Gastrocnemius medialis (tissue), 4 donors: ENCODE data around the gene GCAT. TPM values are rescaled to one million over a fixed set of nuclear protein-coding genes. Genes with fewer than 3 reads are reported as not detected.

ENCODE experiments used
- ATAC-seq, 2 donors: fragments of 150-250 bp; one replicate each; pipeline ENCODE4 v1.9.1; 2016
- DNase-seq, 2 donors: peaks; one replicate each; pipeline ENCODE4 v3.0.0-alpha.2; 2019
- H3K27ac ChIP-seq, 4 donors: fragments of 200-600 bp; sonication (generic); 1 replicate in 1 of 4; 2 replicates in 3 of 4; pipeline ENCODE4 v1.5.1; 2016 to 2018; ENCODE audit warnings: mild to moderate bottlenecking in 2 of 4, moderate library complexity in 1 of 4
- H3K27me3 ChIP-seq, 3 donors: fragments of 200-600 bp; sonication (generic) in 2 of 3; 1 replicate in 1 of 3; 2 replicates in 2 of 3; pipeline versions ENCODE4 v1.5.1 to v1.6.0; 2016 to 2019; ENCODE audit warnings: mild to moderate bottlenecking in 1 of 3, moderate library complexity in 1 of 3
- H3K36me3 ChIP-seq, 2 donors: fragments of 200-600 bp; sonication (generic) in 1 of 2; one replicate each; pipeline ENCODE4 v1.5.1; 2017 to 2018
- H3K4me1 ChIP-seq, 2 donors: fragments of 200-600 bp; sonication (generic) in 1 of 2; one replicate each; pipeline ENCODE4 v1.5.1; 2016 to 2017; ENCODE audit warnings: mild to moderate bottlenecking in 2 of 2
- H3K4me3 ChIP-seq, 4 donors: fragments of 200-600 bp; sonication (generic) in 3 of 4; 1 replicate in 1 of 4; 2 replicates in 3 of 4; pipeline ENCODE4 v1.5.1; 2016 to 2019; ENCODE audit warnings: mild to moderate bottlenecking in 2 of 4
- H3K9me3 ChIP-seq, 3 donors: fragments of 200-600 bp; sonication (generic) in 2 of 3; 1 replicate in 1 of 3; 2 replicates in 2 of 3; pipeline ENCODE4 v1.5.1; 2016 to 2019
- POLR2A ChIP-seq, 2 donors: fragments of 450-650 bp; IDR thresholded peaks; one replicate each; pipeline ENCODE4 v1.6.1; 2017; ENCODE audit warnings: antibody characterized with exemption in 2 of 2, mild to moderate bottlenecking in 2 of 2, moderate library complexity in 2 of 2
- in situ Hi-C, 4 donors: fragments of 200-750 bp; cut with MboI; loops; one replicate each; pipeline versions ENCODE4 v1.15.0 to v1.8.0; 2017; ENCODE audit warnings: low sequenced_read_pairs in 4 of 4
- intact Hi-C: fragments of 100-400 bp; cut with DNase I; formaldehyde crosslinking; loops from one replicate; pipeline ENCODE4 v1.15.1; 2023; ENCODE audit warnings: low total_unique reads
- total RNA-seq, 4 donors: library from RNA; depleted of rRNA; stranded (reverse); fragments of >200 nt; gene quantifications; one replicate each; pipeline versions ENCODE4 v1.1.0 to v1.2.3, GENCODE V29; 2016
- TF ChIP-seq, protein P1 (sequence below), 5 experiments: fragments of 450-650 bp in 3 of 5; fragments of 200-600 bp in 2 of 5; sonication (generic) in 2 of 5; IDR thresholded peaks in 4 of 5; conservative IDR thresholded peaks in 1 of 5; 1 replicate in 4 of 5; 2 replicates in 1 of 5; pipeline ENCODE4 v1.5.1; 2016 to 2019; ENCODE audit warnings: antibody characterized with exemption in 5 of 5, mild to moderate bottlenecking in 3 of 5, moderate library complexity in 3 of 5

GCAT gene
- total RNA-seq, 4 donors from 2014 or later, result 10.0 to 21.5 (median 15.1) TPM

DNA sequence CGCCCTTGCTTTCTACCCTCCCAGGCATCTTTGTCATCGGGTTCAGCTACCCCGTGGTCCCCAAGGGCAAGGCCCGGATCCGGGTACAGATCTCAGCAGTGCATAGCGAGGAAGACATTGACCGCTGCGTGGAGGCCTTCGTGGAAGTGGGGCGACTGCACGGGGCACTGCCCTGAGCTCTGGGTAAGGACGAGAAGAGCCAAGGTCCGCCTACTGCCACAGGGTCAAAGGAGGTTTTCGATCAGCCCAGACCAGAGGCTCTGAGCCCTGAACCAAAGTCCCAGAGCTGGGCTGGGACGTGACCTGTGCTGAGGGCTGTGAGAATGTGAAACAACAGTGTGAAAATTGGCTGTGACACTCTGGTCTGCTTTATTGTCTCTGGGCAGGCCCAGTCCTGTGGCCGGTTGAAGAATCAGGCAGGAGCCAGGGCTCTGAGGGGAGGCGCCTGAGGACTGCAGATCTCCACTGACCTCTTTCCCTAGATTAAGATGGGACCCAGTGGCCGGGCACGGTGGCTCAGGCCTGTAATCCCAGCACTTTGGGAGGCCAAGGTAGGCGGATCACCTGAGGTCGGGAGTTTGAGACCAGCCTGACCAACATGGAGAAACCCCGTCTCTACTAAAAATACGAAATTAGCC lies 8.9 kb downstream of the GCAT start:
- DNase-seq (no peak), ATAC-seq (no peak)
- no peaks in the 10 kb centered on the region for H3K36me3 ChIP-seq
- no peak overlapping the region for H3K4me3 ChIP-seq
- H3K27me3 ChIP-seq, result no peaks in the 10 kb centered on the region
- peaks cover 13 to 14% of the 10 kb centered on the region in 2 donors for H3K4me1 ChIP-seq
- TF ChIP-seq POLR2A (IDR thresholded peaks at IDR 0.05), result no peak
- TF ChIP-seq, protein P1, sequence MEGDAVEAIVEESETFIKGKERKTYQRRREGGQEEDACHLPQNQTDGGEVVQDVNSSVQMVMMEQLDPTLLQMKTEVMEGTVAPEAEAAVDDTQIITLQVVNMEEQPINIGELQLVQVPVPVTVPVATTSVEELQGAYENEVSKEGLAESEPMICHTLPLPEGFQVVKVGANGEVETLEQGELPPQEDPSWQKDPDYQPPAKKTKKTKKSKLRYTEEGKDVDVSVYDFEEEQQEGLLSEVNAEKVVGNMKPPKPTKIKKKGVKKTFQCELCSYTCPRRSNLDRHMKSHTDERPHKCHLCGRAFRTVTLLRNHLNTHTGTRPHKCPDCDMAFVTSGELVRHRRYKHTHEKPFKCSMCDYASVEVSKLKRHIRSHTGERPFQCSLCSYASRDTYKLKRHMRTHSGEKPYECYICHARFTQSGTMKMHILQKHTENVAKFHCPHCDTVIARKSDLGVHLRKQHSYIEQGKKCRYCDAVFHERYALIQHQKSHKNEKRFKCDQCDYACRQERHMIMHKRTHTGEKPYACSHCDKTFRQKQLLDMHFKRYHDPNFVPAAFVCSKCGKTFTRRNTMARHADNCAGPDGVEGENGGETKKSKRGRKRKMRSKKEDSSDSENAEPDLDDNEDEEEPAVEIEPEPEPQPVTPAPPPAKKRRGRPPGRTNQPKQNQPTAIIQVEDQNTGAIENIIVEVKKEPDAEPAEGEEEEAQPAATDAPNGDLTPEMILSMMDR (IDR thresholded peaks at IDR 0.05 in 4 of 5, conservative IDR thresholded peaks at IDR 0.05 in 1 of 5), result no peak
- in situ Hi-C loops, result loop anchor here (5.0 to 25.0 kb wide), 4 partner anchors 46 to 146 kb away; partner anchors contain the start of genes C22orf23 (in 2 of the 4) and POLR2F (in 2 of the 4)
- no peak overlapping the region for H3K27ac ChIP-seq
- no peaks in the 10 kb centered on the region for H3K9me3 ChIP-seq
- intact Hi-C loops, result loop anchor here (1.0 kb wide), 2 partner anchors 47 to 118 kb away; no protein-coding TSS in a partner anchor

DNA sequence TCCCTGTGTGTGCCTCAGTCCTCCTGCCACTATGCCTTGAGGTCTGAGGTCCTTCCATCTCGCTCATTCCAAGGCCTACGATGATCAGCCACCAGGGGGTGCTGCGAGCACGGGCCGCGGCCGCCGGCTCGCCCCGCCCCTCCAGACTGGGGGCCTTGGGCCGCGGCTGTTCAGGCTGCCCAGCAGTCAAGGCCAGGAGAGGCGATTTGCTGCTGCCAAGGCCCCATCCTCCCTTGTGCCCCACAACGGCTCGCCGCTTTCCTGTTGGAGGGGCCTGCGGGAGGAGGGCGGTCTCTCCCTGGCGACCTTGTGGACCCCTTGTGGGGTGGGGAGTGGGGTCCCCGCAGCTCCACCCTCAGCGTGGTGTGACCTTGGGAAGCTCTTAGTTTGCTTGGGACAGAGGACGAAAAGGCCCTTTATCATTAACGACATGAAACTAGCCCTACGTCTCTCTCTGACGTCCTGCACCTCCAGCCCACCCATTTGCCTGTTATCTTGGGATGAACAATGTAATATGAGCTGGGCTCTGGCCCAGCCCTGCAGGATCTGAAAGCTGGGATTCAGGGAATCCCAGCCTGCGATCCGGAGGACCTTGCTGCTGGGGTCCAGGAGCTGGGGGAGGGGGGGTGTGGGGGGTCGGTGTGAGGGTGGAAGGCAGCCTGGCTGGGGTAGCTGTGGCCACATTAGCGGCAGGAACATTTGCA lies 10.1 kb downstream of the GCAT start:
- intact Hi-C loops, result loop anchor here (1.0 to 2.0 kb wide), 3 partner anchors 45 to 147 kb away; no protein-coding TSS in a partner anchor
- Histone ChIP-seq H3K4me3 (peak overlapping the region; percentile 31 to 57 (median 48)), H3K36me3 (no peaks in the 10 kb centered on the region), H3K27ac (peak overlapping the region in 1 of 4 donors; percentile 39), H3K27me3 (no peaks in the 10 kb centered on the region), H3K9me3 (no peaks in the 10 kb centered on the region), H3K4me1 (peaks cover 13 to 14% of the 10 kb centered on the region in 2 donors)
- in situ Hi-C loops, result loop anchor here (5.0 to 25.0 kb wide), 4 partner anchors 44 to 144 kb away; partner anchors contain the start of genes C22orf23 (in 2 of the 4) and POLR2F (in 2 of the 4)
- ATAC-seq, result peak; percentile 92
- peak; percentile 51 to 74 for DNase-seq
- TF ChIP-seq, protein P1 (IDR thresholded peaks at IDR 0.05 in 4 of 5, conservative IDR thresholded peaks at IDR 0.05 in 1 of 5), result peak; percentile 90 to 99 (median 96)
- TF ChIP-seq POLR2A (IDR thresholded peaks at IDR 0.05), result no peak

DNA sequence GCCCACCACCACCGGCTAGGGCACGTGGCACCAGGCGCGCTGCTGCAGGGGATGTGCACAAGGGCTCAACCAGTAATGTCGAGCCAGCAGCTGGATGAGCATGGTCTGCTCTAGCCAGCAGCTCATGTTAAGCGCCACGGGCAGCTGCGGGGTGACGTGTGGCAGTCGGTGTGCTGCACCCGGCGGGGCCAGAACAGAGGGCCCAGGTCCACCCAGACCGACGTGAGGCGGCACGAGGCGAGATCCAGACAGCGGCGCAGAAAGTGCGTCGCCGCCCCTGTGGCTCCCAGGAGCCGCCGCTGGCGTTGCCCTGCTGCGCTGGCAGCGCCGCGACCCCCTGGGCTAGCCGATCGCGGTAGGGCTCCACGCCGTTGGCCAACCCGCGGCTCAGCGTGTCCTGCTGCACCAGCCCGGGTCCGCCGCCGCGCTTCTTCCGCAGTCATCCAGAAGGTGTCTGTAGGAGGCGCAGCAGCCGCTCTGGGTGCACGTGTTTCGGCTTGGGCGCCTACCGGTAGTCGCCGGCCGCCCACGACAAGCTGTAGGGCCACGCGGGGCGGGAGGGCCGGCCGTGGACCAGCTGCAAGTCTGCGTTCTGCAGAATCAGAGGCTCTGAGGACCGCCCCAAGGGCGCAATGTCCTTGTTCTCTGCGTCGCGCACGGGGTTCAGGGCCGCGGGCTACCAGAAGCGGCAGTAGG lies 10.8 kb downstream of the GCAT start:
- intact Hi-C loops, result loop anchor here (2.0 kb wide), 1 partner anchor 146 kb away; no protein-coding TSS in a partner anchor
- TF ChIP-seq, protein P1 (IDR thresholded peaks at IDR 0.05 in 4 of 5, conservative IDR thresholded peaks at IDR 0.05 in 1 of 5), result peak in 1 of 5 experiments; percentile 25
- peak in 1 of 2 donors; percentile 7 for TF ChIP-seq POLR2A (IDR thresholded peaks at IDR 0.05)
- H3K4me3 ChIP-seq, result peak overlapping the region; percentile 44 to 57 (median 48)

DNA sequence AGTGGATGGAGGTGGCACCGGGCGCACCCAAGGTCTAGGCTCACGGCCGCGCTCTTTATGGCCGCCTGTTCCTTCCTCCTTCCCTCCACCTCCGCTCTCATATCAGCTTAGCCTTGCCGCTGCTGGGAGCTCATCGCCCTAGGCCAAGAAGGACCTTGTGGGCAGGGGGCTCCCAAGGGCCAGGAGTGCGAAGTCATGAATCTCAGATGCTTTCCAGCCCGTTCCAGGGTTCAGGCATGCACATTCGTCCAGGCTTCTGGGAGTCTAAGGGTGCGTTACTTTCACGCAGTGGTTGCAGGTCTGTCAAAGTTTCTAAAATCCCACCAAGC lies 11.3 kb downstream of the GCAT start:
- H3K4me3 ChIP-seq, result peak overlapping the region in 3 of 4 donors; percentile 44 to 49 (median 48)
- in situ Hi-C loops, result loop anchor here (5.0 to 25.0 kb wide), 4 partner anchors 43 to 143 kb away; partner anchors contain the start of genes C22orf23 (in 2 of the 4) and POLR2F (in 2 of the 4)
- TF ChIP-seq, protein P1 (IDR thresholded peaks at IDR 0.05 in 4 of 5, conservative IDR thresholded peaks at IDR 0.05 in 1 of 5), result no peak
- no peak for TF ChIP-seq POLR2A (IDR thresholded peaks at IDR 0.05)
- intact Hi-C loops, result loop anchor here (2.0 kb wide), 1 partner anchor 146 kb away; no protein-coding TSS in a partner anchor
- no peak overlapping the region for H3K27ac ChIP-seq
- ATAC-seq (no peak), DNase-seq (no peak)
- H3K9me3 ChIP-seq, result no peaks in the 10 kb centered on the region
- no peaks in the 10 kb centered on the region for H3K27me3 ChIP-seq
- H3K4me1 ChIP-seq, result peaks cover 13 to 14% of the 10 kb centered on the region in 2 donors
- no peaks in the 10 kb centered on the region for H3K36me3 ChIP-seq

More for the DNA sequence above, 10.8 kb downstream of the GCAT start:
- no peaks in the 10 kb centered on the region for H3K36me3 ChIP-seq
- peaks cover 13 to 14% of the 10 kb centered on the region in 2 donors for H3K4me1 ChIP-seq
- H3K9me3 ChIP-seq, result no peaks in the 10 kb centered on the region
- DNase-seq (no peak), ATAC-seq (peak; percentile 5 to 25)
- no peaks in the 10 kb centered on the region for H3K27me3 ChIP-seq
- in situ Hi-C loops, result loop anchor here (5.0 to 25.0 kb wide), 4 partner anchors 44 to 144 kb away; partner anchors contain the start of genes C22orf23 (in 2 of the 4) and POLR2F (in 2 of the 4)
- no peak overlapping the region for H3K27ac ChIP-seq
